Trophoblast cell (in vitro differentiated cells and primary cell): ENCODE results near the gene ZBTB16.

Source experiments
- DNase-seq, 2 donors: peaks; one replicate each; pipeline ENCODE4 v3.0.0-alpha.2; 2016
- H2AFZ ChIP-seq: 2 replicates; pipeline ENCODE4 v1.6.1; 2013; ENCODE audit warnings: low read length, moderate library complexity, mild to moderate bottlenecking; ENCODE audit not compliant: insufficient read depth, poor library complexity
- H2AK5ac ChIP-seq: 2 replicates; pipeline ENCODE4 v1.6.1; 2013; ENCODE audit warnings: mild to moderate bottlenecking, low read length
- H2BK120ac ChIP-seq: 2 replicates; pipeline ENCODE4 v1.6.1; 2013; ENCODE audit warnings: low read length, mild to moderate bottlenecking, moderate library complexity; ENCODE audit not compliant: insufficient read depth, poor library complexity
- H2BK12ac ChIP-seq: 2 replicates; pipeline ENCODE4 v1.6.1; 2013; ENCODE audit warnings: mild to moderate bottlenecking, low read length, moderate library complexity
- H2BK5ac ChIP-seq: 2 replicates; pipeline ENCODE4 v1.6.1; 2013; ENCODE audit warnings: low read length, low read depth, moderate library complexity, mild to moderate bottlenecking; ENCODE audit not compliant: poor library complexity
- H3K14ac ChIP-seq: 2 replicates; pipeline ENCODE4 v1.6.1; 2013; ENCODE audit warnings: mild to moderate bottlenecking, low read length
- H3K18ac ChIP-seq: 2 replicates; pipeline ENCODE4 v1.6.1; 2013; ENCODE audit warnings: mild to moderate bottlenecking, low read length
- H3K23ac ChIP-seq: 2 replicates; pipeline ENCODE4 v1.6.1; 2013; ENCODE audit warnings: low read length
- H3K27ac ChIP-seq: 2 replicates; pipeline ENCODE4 v1.5.1; 2013; ENCODE audit warnings: low read depth, mild to moderate bottlenecking, inconsistent platforms, low read length, moderate library complexity
- H3K27me3 ChIP-seq: 2 replicates; pipeline ENCODE4 v1.6.1; 2013; ENCODE audit warnings: inconsistent platforms, mild to moderate bottlenecking, low read length, moderate library complexity; ENCODE audit not compliant: insufficient read depth
- H3K36me3 ChIP-seq, 2 experiments: 1 replicate in 1 of 2; 2 replicates in 1 of 2; pipeline ENCODE4 v1.6.1; 2013; ENCODE audit warnings: low read length in 2 of 2, mild to moderate bottlenecking in 2 of 2, moderate library complexity in 1 of 2; ENCODE audit not compliant: insufficient read depth in 2 of 2, control insufficient read depth in 1 of 2
- H3K4ac ChIP-seq: 2 replicates; pipeline ENCODE4 v1.6.1; 2013; ENCODE audit warnings: low read depth, mild to moderate bottlenecking, low read length, moderate library complexity
- H3K4me1 ChIP-seq, 2 experiments: 1 replicate in 1 of 2; 2 replicates in 1 of 2; pipeline ENCODE4 v1.6.1; 2013; ENCODE audit warnings: low read length in 2 of 2, mild to moderate bottlenecking in 2 of 2, moderate library complexity in 1 of 2; ENCODE audit not compliant: insufficient read depth in 2 of 2, control insufficient read depth in 1 of 2
- H3K4me2 ChIP-seq: 2 replicates; pipeline ENCODE4 v1.6.1; 2013; ENCODE audit warnings: inconsistent platforms, mild to moderate bottlenecking, low read length, moderate library complexity
- H3K4me3 ChIP-seq: 2 replicates; pipeline ENCODE4 v1.5.1; 2013; ENCODE audit warnings: mild to moderate bottlenecking, low read depth, low read length, inconsistent platforms
- H3K79me1 ChIP-seq: one replicate; pipeline ENCODE4 v1.6.1; 2013; ENCODE audit warnings: low read length
- H3K79me2 ChIP-seq: 2 replicates; pipeline ENCODE4 v1.6.1; 2013; ENCODE audit warnings: low read length, mild to moderate bottlenecking; ENCODE audit not compliant: control insufficient read depth, insufficient read depth, poor library complexity
- H3K9ac ChIP-seq: 2 replicates; pipeline ENCODE4 v1.6.1; 2013; ENCODE audit warnings: mild to moderate bottlenecking, low read length
- H3K9me3 ChIP-seq: 2 replicates; pipeline ENCODE4 v1.6.1; 2013; ENCODE audit warnings: low read depth, mild to moderate bottlenecking, control low read depth, inconsistent platforms, low read length; ENCODE audit not compliant: insufficient read depth
- H4K12ac ChIP-seq: 2 replicates; pipeline ENCODE4 v1.6.1; 2013; ENCODE audit warnings: low read depth, mild to moderate bottlenecking, low read length, moderate library complexity
- H4K8ac ChIP-seq: 2 replicates; pipeline ENCODE4 v1.6.1; 2013; ENCODE audit warnings: low read depth, mild to moderate bottlenecking, low read length, moderate library complexity
- H4K91ac ChIP-seq: one replicate; pipeline ENCODE4 v1.6.1; 2013; ENCODE audit warnings: low read depth, mild to moderate bottlenecking, low read length, moderate library complexity
- WGBS: extraction: QIAGEN DNeasy Blood & Tissue Kit; methylation state at CpG from one replicate; pipeline ENCODE4 v1.1.7; 2013; ENCODE audit warnings: missing lambda C conversion rate; ENCODE audit not compliant: insufficient read length, insufficient coverage; ENCODE audit errors: extremely low coverage; 5-methylcytosine and 5-hydroxymethylcytosine counted together

Gene ZBTB16

DNA sequence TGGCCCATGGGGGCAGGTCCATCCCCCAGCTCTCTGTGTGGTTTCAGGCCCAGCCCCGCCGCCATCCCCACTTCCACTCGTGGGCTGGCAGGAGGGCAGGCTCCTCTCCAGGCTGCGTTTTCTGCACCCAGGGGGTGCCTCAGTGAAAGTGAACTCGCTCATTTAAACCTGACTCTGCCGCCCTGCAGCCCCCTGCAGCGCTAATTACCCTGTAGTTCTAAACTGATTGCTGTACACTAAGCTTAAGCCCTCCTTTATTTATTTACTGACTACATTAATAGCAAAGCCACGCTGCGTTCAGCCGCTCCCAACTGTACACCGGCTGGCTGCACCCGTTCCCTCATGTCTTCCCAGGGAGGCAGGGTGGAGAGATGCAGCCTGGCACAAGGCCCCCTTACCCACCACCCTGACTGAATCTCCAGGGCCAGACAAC is 200.1 kb downstream of the ZBTB16 start:
- Histone ChIP-seq H3K14ac (no peak overlapping the region), H2AK5ac (no peak overlapping the region)

GRCh38 chr11:114260077-114260476 is 200.6 kb downstream of the ZBTB16 start:
- no peak overlapping the region for H2BK5ac ChIP-seq
- H4K12ac ChIP-seq: no peak overlapping the region
- no peaks in the 10 kb centered on the region for H3K9me3 ChIP-seq
- H3K9ac ChIP-seq: no peak overlapping the region
- H3K4ac ChIP-seq: no peak overlapping the region
- H2BK12ac ChIP-seq: no peak overlapping the region
- no peak overlapping the region for H4K8ac ChIP-seq
- H2BK120ac ChIP-seq: no peak overlapping the region
- H4K91ac ChIP-seq: no peak overlapping the region
- no peak for DNase-seq
- peaks cover 6 to 9% of the 10 kb centered on the region in 2 experiments for H3K4me1 ChIP-seq
- H3K18ac ChIP-seq: no peak overlapping the region
- H3K14ac ChIP-seq: no peak overlapping the region
- H2AFZ ChIP-seq: no peak overlapping the region
- no peak overlapping the region for H3K23ac ChIP-seq
- no peaks in the 10 kb centered on the region for H3K36me3 ChIP-seq
- no peak overlapping the region for H3K4me2 ChIP-seq
- H3K79me2 ChIP-seq: no peaks in the 10 kb centered on the region
- no peak overlapping the region for H2AK5ac ChIP-seq
- no peak overlapping the region for H3K27ac ChIP-seq
- no peak overlapping the region for H3K4me3 ChIP-seq
- H3K27me3 ChIP-seq: no peaks in the 10 kb centered on the region
- no CpG with 5 or more reads among the region's 6 CpGs for WGBS
- peaks cover 2% of the 10 kb centered on the region for H3K79me1 ChIP-seq

More for the DNA sequence above, 200.1 kb downstream of the ZBTB16 start:
- Histone ChIP-seq H3K4ac (no peak overlapping the region), H3K27ac (no peak overlapping the region), H3K23ac (no peak overlapping the region), H3K79me1 (peaks cover 2% of the 10 kb centered on the region), H2BK12ac (no peak overlapping the region), H3K27me3 (no peaks in the 10 kb centered on the region), H3K4me1 (peaks cover 6 to 9% of the 10 kb centered on the region in 2 experiments), H2AFZ (no peak overlapping the region), H4K12ac (no peak overlapping the region), H3K9me3 (no peaks in the 10 kb centered on the region), H3K36me3 (no peaks in the 10 kb centered on the region), H4K8ac (no peak overlapping the region), H2BK5ac (no peak overlapping the region), H3K9ac (no peak overlapping the region), H3K79me2 (no peaks in the 10 kb centered on the region), H3K18ac (no peak overlapping the region), H2BK120ac (no peak overlapping the region), H4K91ac (no peak overlapping the region), H3K4me2 (no peak overlapping the region), H3K4me3 (no peak overlapping the region)
- no CpG with 5 or more reads among the region's 12 CpGs for WGBS
- no peak for DNase-seq

GRCh38 chr11:114260483-114260882 is 201.0 kb downstream of the ZBTB16 start:
- H4K8ac ChIP-seq: no peak overlapping the region
- H3K79me1 ChIP-seq: peaks cover 2% of the 10 kb centered on the region
- no peak for DNase-seq
- H3K9ac ChIP-seq: no peak overlapping the region
- peaks cover 6 to 9% of the 10 kb centered on the region in 2 experiments for H3K4me1 ChIP-seq
- H3K4me2 ChIP-seq: no peak overlapping the region
- H3K79me2 ChIP-seq: no peaks in the 10 kb centered on the region
- H3K14ac ChIP-seq: no peak overlapping the region
- no peak overlapping the region for H2AK5ac ChIP-seq
- H2BK5ac ChIP-seq: no peak overlapping the region
- H4K91ac ChIP-seq: no peak overlapping the region
- no peak overlapping the region for H4K12ac ChIP-seq
- WGBS: no CpG with 5 or more reads among the region's 9 CpGs
- no peaks in the 10 kb centered on the region for H3K36me3 ChIP-seq
- H3K4ac ChIP-seq: no peak overlapping the region
- no peak overlapping the region for H3K4me3 ChIP-seq
- H3K18ac ChIP-seq: no peak overlapping the region
- H2BK12ac ChIP-seq: no peak overlapping the region
- H3K23ac ChIP-seq: no peak overlapping the region
- no peaks in the 10 kb centered on the region for H3K27me3 ChIP-seq
- H3K9me3 ChIP-seq: no peaks in the 10 kb centered on the region
- H3K27ac ChIP-seq: no peak overlapping the region
- H2AFZ ChIP-seq: no peak overlapping the region
- H2BK120ac ChIP-seq: no peak overlapping the region

DNA sequence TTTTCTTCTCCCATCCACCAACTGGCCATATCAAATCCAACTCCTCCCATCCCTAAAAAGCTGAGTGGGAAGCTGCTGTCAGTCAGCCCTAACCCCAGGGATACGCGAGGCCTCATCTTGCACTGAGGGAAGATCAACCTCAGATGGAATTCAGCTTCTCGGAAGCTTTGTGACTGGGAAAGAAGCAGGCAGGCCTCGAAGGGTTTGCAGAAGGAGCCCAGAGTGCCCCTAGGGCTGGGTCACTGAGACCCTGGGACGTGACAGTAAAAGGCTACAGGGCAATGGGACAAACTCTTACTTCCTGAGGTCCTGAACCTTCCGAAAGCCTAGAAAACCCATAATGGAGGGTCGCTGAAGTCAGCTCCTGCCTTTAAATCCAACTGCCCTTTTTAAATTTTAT is 202.3 kb downstream of the ZBTB16 start:
- Histone ChIP-seq H3K23ac (no peak overlapping the region), H4K12ac (no peak overlapping the region), H3K4ac (no peak overlapping the region), H2BK120ac (no peak overlapping the region), H3K79me1 (peaks cover 2% of the 10 kb centered on the region), H3K4me1 (peaks cover 6 to 9% of the 10 kb centered on the region in 2 experiments), H3K9me3 (no peaks in the 10 kb centered on the region), H2BK5ac (no peak overlapping the region), H3K9ac (no peak overlapping the region), H3K4me2 (no peak overlapping the region), H3K4me3 (no peak overlapping the region), H4K8ac (no peak overlapping the region), H3K14ac (no peak overlapping the region), H2AK5ac (no peak overlapping the region), H2BK12ac (no peak overlapping the region), H2AFZ (no peak overlapping the region), H3K27me3 (no peaks in the 10 kb centered on the region), H3K27ac (no peak overlapping the region), H3K18ac (no peak overlapping the region), H3K36me3 (no peaks in the 10 kb centered on the region), H3K79me2 (no peaks in the 10 kb centered on the region), H4K91ac (no peak overlapping the region)
- no peak for DNase-seq
- no CpG with 5 or more reads among the region's 7 CpGs for WGBS
